LNCaP clone FGC (cell line): ENCODE data around the gene DPH5.

Source experiments
- DNase-seq: peaks from one replicate; pipeline ENCODE4 v3.0.0-alpha.2; 2011; ENCODE audit warnings: low read depth
- H3K4me3 ChIP-seq: 2 replicates; pipeline ENCODE4 v1.5.1; 2011; ENCODE audit warnings: mild to moderate bottlenecking, low read depth, low read length, control low read depth
- TF ChIP-seq, protein P1 (sequence below): IDR thresholded peaks from 2 replicates; pipeline ENCODE4 v1.5.1; 2012; ENCODE audit warnings: mild to moderate bottlenecking; ENCODE audit not compliant: control insufficient read depth, insufficient read depth; ENCODE audit errors: extremely low read depth

The DPH5 gene

DNA sequence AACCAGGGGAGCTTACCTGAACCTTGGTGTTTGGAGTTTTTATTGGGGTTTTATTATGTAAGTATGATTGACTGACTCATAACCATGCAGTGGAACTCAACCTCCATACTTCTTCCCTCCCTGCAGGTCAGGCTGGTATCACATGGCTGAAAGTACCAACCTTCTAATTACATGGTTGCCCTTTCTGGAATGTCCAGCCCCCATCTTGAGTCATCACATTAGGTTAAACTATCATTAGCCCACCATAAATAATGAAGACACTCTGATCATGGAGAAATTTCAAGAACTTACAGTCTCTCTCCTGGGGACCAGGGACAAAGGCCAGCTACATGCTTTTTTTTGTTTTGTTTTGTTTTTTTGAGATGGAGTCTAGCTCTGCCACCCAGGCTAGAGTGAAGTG lies 19.2 kb upstream of the DPH5 start:
- DNase-seq: no peak
- no peak overlapping the region for H3K4me3 ChIP-seq
- TF ChIP-seq, protein P1, sequence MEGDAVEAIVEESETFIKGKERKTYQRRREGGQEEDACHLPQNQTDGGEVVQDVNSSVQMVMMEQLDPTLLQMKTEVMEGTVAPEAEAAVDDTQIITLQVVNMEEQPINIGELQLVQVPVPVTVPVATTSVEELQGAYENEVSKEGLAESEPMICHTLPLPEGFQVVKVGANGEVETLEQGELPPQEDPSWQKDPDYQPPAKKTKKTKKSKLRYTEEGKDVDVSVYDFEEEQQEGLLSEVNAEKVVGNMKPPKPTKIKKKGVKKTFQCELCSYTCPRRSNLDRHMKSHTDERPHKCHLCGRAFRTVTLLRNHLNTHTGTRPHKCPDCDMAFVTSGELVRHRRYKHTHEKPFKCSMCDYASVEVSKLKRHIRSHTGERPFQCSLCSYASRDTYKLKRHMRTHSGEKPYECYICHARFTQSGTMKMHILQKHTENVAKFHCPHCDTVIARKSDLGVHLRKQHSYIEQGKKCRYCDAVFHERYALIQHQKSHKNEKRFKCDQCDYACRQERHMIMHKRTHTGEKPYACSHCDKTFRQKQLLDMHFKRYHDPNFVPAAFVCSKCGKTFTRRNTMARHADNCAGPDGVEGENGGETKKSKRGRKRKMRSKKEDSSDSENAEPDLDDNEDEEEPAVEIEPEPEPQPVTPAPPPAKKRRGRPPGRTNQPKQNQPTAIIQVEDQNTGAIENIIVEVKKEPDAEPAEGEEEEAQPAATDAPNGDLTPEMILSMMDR: no peak

DNA sequence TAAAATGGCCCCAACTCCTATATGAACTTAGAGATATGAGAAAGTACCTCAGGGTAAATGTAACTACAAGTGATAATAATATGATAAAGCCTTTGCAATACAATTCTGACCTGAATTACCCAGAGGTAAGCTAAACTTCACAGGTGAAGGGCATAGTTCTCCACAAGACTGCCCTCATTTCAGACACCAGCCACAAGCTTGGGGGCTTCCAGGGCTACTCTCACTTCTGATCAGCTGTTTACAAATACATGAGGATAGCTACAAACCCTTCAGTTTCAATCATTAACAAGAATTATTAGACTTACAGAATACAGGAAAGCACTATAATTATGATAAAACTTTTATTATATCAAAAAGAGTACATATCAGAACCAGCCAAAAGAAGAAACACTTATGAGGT lies 18.7 kb upstream of the DPH5 start:
- H3K4me3 ChIP-seq: no peak overlapping the region
- TF ChIP-seq, protein P1: no peak
- no peak for DNase-seq

DNA sequence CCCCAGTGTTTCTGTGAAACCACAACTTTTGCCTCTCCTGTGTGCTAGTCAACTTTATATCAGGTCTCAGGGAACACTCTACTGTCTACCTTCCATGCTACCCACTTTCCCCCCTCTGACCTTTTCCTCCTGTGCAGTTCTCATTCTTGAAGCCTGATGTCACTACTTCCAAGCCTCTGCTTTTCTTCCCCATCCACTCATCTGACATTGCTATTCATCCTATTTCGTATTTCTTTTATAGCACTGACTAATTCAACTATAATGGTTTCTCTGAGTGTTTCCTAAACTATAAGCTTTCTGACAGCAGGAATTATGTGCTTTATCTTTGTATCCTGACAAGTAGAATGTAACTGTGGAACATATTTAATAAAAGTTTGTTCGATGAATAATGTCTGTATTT lies 18.2 kb upstream of the DPH5 start:
- TF ChIP-seq, protein P1: no peak
- DNase-seq: no peak
- no peak overlapping the region for H3K4me3 ChIP-seq

DNA sequence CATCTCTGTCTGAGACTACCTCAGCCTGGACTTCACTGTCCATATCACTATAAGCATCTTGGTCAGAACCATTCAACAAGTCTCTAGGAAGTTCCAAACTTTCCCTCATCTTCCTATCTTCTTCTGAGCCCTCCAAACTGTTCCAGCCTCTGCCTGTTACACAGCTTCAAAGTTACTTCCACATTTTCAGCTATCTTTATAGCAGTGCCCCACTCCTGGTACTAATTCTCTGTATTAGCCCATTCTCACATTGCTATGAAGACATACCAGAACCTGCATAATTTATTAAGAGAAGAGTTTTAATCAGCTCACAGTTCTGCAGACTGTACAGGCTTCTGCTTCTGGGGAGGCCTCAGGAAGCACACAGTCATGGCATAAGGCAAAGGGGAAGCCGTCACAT lies 15.7 kb upstream of the DPH5 start:
- TF ChIP-seq, protein P1: no peak
- no peak for DNase-seq
- H3K4me3 ChIP-seq: no peak overlapping the region

DNA sequence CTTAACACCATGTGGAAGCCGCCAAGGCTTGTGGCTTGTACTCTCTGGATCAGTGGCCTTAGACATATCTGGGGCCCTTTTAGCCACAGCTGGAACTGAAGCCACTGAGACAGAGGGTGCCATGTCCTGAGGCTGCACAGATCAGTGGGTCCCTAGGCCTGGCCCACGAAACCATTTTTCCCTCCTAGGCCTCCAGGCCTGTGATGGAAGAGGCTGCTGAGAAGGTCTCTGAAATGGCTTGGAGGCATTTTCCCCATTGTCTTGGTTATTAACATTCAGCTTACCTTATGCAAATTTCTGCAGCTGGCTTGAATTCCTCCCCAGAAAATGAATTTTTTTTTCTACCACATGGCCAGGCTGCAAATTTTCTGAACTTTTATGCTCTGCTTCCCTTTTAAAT lies 15.1 kb upstream of the DPH5 start:
- TF ChIP-seq, protein P1: no peak
- no peak for DNase-seq
- H3K4me3 ChIP-seq: no peak overlapping the region

DNA sequence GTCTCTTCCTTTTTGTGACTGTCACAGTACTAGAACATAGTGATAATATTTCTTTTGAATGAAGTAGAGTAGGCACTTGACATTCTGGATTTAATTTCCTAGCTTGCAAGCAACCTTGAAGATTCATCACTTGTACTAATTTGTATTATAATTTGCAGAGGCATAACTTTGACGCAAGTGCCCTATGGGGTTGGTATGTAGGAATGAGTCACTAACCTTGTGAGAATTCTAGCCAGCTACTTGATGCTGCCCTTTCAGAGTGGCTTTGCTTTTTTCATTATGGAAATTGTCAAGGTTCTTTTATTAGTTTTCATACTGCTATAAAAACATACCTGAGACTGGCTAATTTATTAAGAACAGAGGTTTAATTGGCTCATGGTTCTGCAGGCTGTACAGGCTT lies 13.7 kb upstream of the DPH5 start:
- H3K4me3 ChIP-seq: no peak overlapping the region
- DNase-seq: no peak
- TF ChIP-seq, protein P1: no peak

DNA sequence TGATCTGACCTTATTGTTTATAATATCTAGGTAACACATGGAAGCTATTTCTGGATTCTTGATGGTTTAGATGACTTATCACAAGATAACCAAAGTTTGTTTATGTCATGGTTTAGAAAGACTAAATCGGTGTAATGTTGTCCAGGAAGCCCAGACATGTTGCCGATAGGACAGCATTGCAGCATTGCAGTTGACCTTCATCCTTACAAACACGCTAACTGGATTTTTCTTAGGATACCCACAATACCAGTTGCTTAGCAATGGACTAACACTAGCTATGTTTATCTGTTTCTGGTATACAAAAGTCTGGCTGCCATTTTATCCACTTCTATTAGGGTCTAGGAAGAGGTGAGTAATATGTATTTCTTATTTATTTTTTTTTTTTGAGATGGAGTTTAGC lies 11.7 kb upstream of the DPH5 start:
- TF ChIP-seq, protein P1: no peak
- H3K4me3 ChIP-seq: no peak overlapping the region
- DNase-seq: no peak
